ENCODE data around the gene ECI1.

Gene ECI1

DNA sequence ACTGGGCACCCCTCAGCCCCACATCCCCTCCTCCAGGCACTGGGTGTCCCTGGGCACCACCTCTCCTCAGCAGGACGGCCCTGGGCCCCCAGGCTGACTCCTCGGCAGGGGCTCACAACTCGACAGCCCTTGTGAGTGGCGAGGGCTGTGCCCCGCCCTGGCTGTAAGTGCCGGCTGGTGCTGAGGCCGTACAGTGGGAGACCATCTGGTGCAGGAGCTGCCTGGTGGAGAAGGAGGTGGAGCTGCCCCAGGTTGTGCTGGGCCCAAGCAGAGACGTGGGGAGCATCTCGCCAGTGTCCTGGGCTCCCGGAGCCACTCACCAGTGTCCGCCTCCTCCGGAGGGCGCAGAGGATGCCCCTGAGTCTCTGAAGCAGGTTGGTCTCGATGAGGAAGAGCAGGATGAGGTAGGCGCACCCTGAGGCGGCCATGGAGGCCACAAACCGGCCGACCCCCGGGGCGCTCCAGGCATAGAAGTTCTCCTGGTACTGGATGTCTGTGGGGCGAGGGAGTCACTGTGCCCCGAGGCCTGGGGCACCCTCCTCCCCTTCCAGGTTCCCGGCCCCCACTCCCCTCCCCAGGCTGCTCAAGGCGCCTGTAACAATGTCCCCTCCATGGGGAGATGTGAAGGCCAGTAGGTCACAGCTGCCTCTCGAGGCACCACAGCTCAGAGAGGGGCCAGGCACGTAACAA lies 31.6 kb upstream of the ECI1 start:
- H3K56ac ChIP-seq (ENCODE audit: low read length): no peak overlapping the region
- H3K4ac ChIP-seq (ENCODE audit: low read depth, low read length): no peak overlapping the region
- no peaks in the 10 kb centered on the region for H3K4me1 ChIP-seq (ENCODE audit: control insufficient read depth, low read depth, low read length)
- no peaks in the 10 kb centered on the region for H3K36me3 ChIP-seq (ENCODE audit: control insufficient read depth, insufficient read depth, low read length)
- H3K27me3 ChIP-seq (ENCODE audit: insufficient read depth, low read length, poor library complexity): no peaks in the 10 kb centered on the region
- H4K8ac ChIP-seq (ENCODE audit: low read depth, low read length): no peak overlapping the region
- no CpG with 5 or more reads among the region's 26 CpGs for WGBS (ENCODE audit: extremely low coverage, insufficient coverage, low lambda C conversion rate)
- no peak overlapping the region for H4K5ac ChIP-seq (ENCODE audit: low read length)
- no peak for DNase-seq
- no peak overlapping the region for H3K23ac ChIP-seq (ENCODE audit: low read length)
- no peak overlapping the region for H3K27ac ChIP-seq (ENCODE audit: low read depth, low read length)
- H3K79me2 ChIP-seq (ENCODE audit: control insufficient read depth, insufficient read depth, low read length): no peaks in the 10 kb centered on the region
- no peak overlapping the region for H3K4me2 ChIP-seq (ENCODE audit: low read length)
- no peak overlapping the region for H3K9ac ChIP-seq (ENCODE audit: low read length)
- no peak overlapping the region for H2BK120ac ChIP-seq (ENCODE audit: low read depth, low read length)
- no peak overlapping the region for H2AK5ac ChIP-seq (ENCODE audit: low read length)
- H3K18ac ChIP-seq (ENCODE audit: low read length): no peak overlapping the region
- no peaks in the 10 kb centered on the region for H3K79me1 ChIP-seq (ENCODE audit: low read length)
- H2BK15ac ChIP-seq (replicated peaks; ENCODE audit: low read depth): no peak overlapping the region
- no peak overlapping the region for H2BK5ac ChIP-seq (ENCODE audit: low read length)
- no peak overlapping the region for H3K4me3 ChIP-seq (ENCODE audit: low read length)

GRCh38 chr16:2282262-2282661 lies 30.9 kb upstream of the ECI1 start:
- H3K4me1 ChIP-seq (ENCODE audit: control insufficient read depth, low read depth, low read length): no peaks in the 10 kb centered on the region
- WGBS (ENCODE audit: extremely low coverage, insufficient coverage, low lambda C conversion rate): no CpG with 5 or more reads among the region's 5 CpGs
- no peak overlapping the region for H4K8ac ChIP-seq (ENCODE audit: low read depth, low read length)
- H3K79me1 ChIP-seq (ENCODE audit: low read length): no peaks in the 10 kb centered on the region
- no peaks in the 10 kb centered on the region for H3K27me3 ChIP-seq (ENCODE audit: insufficient read depth, low read length, poor library complexity)
- DNase-seq: no peak
- H4K5ac ChIP-seq (ENCODE audit: low read length): no peak overlapping the region
- no peak overlapping the region for H3K4ac ChIP-seq (ENCODE audit: low read depth, low read length)
- H2AK5ac ChIP-seq (ENCODE audit: low read length): no peak overlapping the region
- H3K23ac ChIP-seq (ENCODE audit: low read length): no peak overlapping the region
- no peaks in the 10 kb centered on the region for H3K36me3 ChIP-seq (ENCODE audit: control insufficient read depth, insufficient read depth, low read length)
- H2BK5ac ChIP-seq (ENCODE audit: low read length): no peak overlapping the region
- no peak overlapping the region for H3K9ac ChIP-seq (ENCODE audit: low read length)
- H2BK120ac ChIP-seq (ENCODE audit: low read depth, low read length): no peak overlapping the region
- no peak overlapping the region for H3K18ac ChIP-seq (ENCODE audit: low read length)
- no peaks in the 10 kb centered on the region for H3K79me2 ChIP-seq (ENCODE audit: control insufficient read depth, insufficient read depth, low read length)
- no peak overlapping the region for H3K4me2 ChIP-seq (ENCODE audit: low read length)
- no peak overlapping the region for H3K4me3 ChIP-seq (ENCODE audit: low read length)
- H3K27ac ChIP-seq (ENCODE audit: low read depth, low read length): no peak overlapping the region
- H2BK15ac ChIP-seq (replicated peaks; ENCODE audit: low read depth): no peak overlapping the region
- H3K56ac ChIP-seq (ENCODE audit: low read length): no peak overlapping the region

GRCh38 chr16:2280981-2281542 lies 29.7 kb upstream of the ECI1 start:
- no peak for DNase-seq
- Histone ChIP-seq H4K5ac (ENCODE audit: low read length) (no peak overlapping the region), H2AK5ac (ENCODE audit: low read length) (no peak overlapping the region), H3K4ac (ENCODE audit: low read depth, low read length) (no peak overlapping the region), H4K8ac (ENCODE audit: low read depth, low read length) (no peak overlapping the region), H3K79me1 (ENCODE audit: low read length) (no peaks in the 10 kb centered on the region), H3K23ac (ENCODE audit: low read length) (no peak overlapping the region), H3K36me3 (ENCODE audit: control insufficient read depth, insufficient read depth, low read length) (no peaks in the 10 kb centered on the region), H3K4me1 (ENCODE audit: control insufficient read depth, low read depth, low read length) (no peaks in the 10 kb centered on the region), H3K79me2 (ENCODE audit: control insufficient read depth, insufficient read depth, low read length) (no peaks in the 10 kb centered on the region), H2BK120ac (ENCODE audit: low read depth, low read length) (no peak overlapping the region), H3K4me3 (ENCODE audit: low read length) (no peak overlapping the region), H3K9ac (ENCODE audit: low read length) (no peak overlapping the region), H2BK5ac (ENCODE audit: low read length) (no peak overlapping the region), H3K27me3 (ENCODE audit: insufficient read depth, low read length, poor library complexity) (no peaks in the 10 kb centered on the region), H2BK15ac (replicated peaks; ENCODE audit: low read depth) (no peak overlapping the region), H3K18ac (ENCODE audit: low read length) (no peak overlapping the region), H3K56ac (ENCODE audit: low read length) (no peak overlapping the region), H3K27ac (ENCODE audit: low read depth, low read length) (no peak overlapping the region), H3K4me2 (ENCODE audit: low read length) (no peak overlapping the region)
- no CpG with 5 or more reads among the region's 24 CpGs for WGBS (ENCODE audit: extremely low coverage, insufficient coverage, low lambda C conversion rate)

GRCh38 chr16:2280461-2280860 lies 29.1 kb upstream of the ECI1 start:
- H3K4me1 ChIP-seq (ENCODE audit: control insufficient read depth, low read depth, low read length): no peaks in the 10 kb centered on the region
- H4K8ac ChIP-seq (ENCODE audit: low read depth, low read length): no peak overlapping the region
- H2BK15ac ChIP-seq (replicated peaks; ENCODE audit: low read depth): no peak overlapping the region
- no peak overlapping the region for H3K27ac ChIP-seq (ENCODE audit: low read depth, low read length)
- H2BK5ac ChIP-seq (ENCODE audit: low read length): no peak overlapping the region
- no peaks in the 10 kb centered on the region for H3K79me1 ChIP-seq (ENCODE audit: low read length)
- H3K36me3 ChIP-seq (ENCODE audit: control insufficient read depth, insufficient read depth, low read length): no peaks in the 10 kb centered on the region
- no peak overlapping the region for H3K18ac ChIP-seq (ENCODE audit: low read length)
- H2AK5ac ChIP-seq (ENCODE audit: low read length): no peak overlapping the region
- H3K27me3 ChIP-seq (ENCODE audit: insufficient read depth, low read length, poor library complexity): no peaks in the 10 kb centered on the region
- no peak overlapping the region for H3K4me2 ChIP-seq (ENCODE audit: low read length)
- no CpG with 5 or more reads among the region's 8 CpGs for WGBS (ENCODE audit: extremely low coverage, insufficient coverage, low lambda C conversion rate)
- no peak overlapping the region for H3K9ac ChIP-seq (ENCODE audit: low read length)
- H3K79me2 ChIP-seq (ENCODE audit: control insufficient read depth, insufficient read depth, low read length): no peaks in the 10 kb centered on the region
- no peak overlapping the region for H2BK120ac ChIP-seq (ENCODE audit: low read depth, low read length)
- no peak overlapping the region for H4K5ac ChIP-seq (ENCODE audit: low read length)
- H3K23ac ChIP-seq (ENCODE audit: low read length): no peak overlapping the region
- DNase-seq: no peak
- H3K56ac ChIP-seq (ENCODE audit: low read length): no peak overlapping the region
- H3K4me3 ChIP-seq (ENCODE audit: low read length): no peak overlapping the region
- H3K4ac ChIP-seq (ENCODE audit: low read depth, low read length): no peak overlapping the region

DNA sequence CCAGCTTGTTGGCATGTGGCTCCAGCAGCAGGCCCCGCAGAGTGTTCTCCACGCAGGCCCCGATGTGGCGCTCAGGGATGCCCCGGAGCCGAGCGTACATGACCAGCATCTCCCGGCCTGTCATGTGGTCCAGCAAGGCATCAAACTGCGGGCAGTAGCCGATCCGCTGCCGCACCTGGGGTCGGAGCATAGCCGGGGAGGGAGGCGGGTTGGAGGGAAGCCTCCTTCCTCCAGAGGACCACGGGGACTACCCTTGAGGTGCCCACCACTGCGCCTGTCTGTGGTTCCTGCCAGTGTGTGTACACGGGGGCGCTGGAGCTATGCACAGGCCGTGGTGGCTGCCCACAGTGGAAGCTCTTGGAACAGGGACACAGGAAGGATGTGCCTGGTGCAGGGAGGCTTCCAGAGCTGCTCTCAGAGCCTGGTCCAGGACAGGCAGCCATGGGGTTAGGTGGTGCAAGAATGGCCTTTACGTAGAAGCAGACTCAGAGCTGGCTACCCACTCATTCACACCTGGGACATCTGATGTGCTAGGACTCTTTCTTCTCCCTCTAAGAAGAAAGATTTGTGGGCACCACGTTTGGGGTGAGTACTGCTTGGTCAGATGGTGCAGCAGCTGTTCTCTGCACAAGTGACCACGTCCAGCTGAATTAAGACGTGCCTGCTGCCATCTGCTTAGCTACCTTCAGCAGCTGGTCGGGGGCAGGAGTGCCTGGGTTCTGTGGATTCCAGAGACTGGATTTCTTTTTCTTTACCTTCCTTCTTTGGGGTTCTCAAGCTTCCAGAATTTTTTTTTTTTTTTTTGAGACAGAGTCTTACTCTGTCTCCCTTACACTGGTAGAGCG lies 27.8 kb upstream of the ECI1 start:
- Histone ChIP-seq H2AK5ac (ENCODE audit: low read length) (no peak overlapping the region), H3K79me1 (ENCODE audit: low read length) (no peaks in the 10 kb centered on the region), H3K23ac (ENCODE audit: low read length) (no peak overlapping the region), H4K8ac (ENCODE audit: low read depth, low read length) (no peak overlapping the region), H3K27me3 (ENCODE audit: insufficient read depth, low read length, poor library complexity) (no peaks in the 10 kb centered on the region), H3K56ac (ENCODE audit: low read length) (no peak overlapping the region), H3K27ac (ENCODE audit: low read depth, low read length) (no peak overlapping the region), H2BK5ac (ENCODE audit: low read length) (no peak overlapping the region), H3K18ac (ENCODE audit: low read length) (no peak overlapping the region), H2BK120ac (ENCODE audit: low read depth, low read length) (no peak overlapping the region), H4K5ac (ENCODE audit: low read length) (no peak overlapping the region), H3K4me1 (ENCODE audit: control insufficient read depth, low read depth, low read length) (no peaks in the 10 kb centered on the region), H3K36me3 (ENCODE audit: control insufficient read depth, insufficient read depth, low read length) (no peaks in the 10 kb centered on the region), H2BK15ac (replicated peaks; ENCODE audit: low read depth) (no peak overlapping the region), H3K79me2 (ENCODE audit: control insufficient read depth, insufficient read depth, low read length) (no peaks in the 10 kb centered on the region), H3K9ac (ENCODE audit: low read length) (no peak overlapping the region), H3K4me3 (ENCODE audit: low read length) (no peak overlapping the region), H3K4ac (ENCODE audit: low read depth, low read length) (no peak overlapping the region), H3K4me2 (ENCODE audit: low read length) (no peak overlapping the region)
- WGBS (ENCODE audit: extremely low coverage, insufficient coverage, low lambda C conversion rate): no CpG with 5 or more reads among the region's 26 CpGs
- no peak for DNase-seq
